ENCODE measurements around the gene SVBP.

DNA sequence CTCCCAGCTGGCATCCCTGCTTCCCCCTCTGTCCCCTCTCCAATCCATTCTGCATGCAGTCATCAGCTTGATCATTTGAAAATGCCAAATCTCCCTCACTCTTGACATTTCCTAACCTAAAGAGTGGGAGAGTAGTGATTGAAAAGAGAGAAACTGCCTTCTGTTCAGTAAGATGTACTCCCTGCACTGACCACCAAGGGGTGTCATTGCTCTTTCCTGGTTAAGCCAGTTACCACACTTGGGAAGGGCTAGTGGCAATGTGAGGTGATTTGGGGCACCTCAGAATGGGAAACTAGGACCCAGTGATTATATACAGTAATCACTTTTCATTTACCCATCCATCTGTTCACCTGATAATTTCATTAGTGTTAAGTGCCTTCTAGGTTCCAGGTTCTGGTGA, 39.3 kb downstream of the SVBP start:
- TF ChIP-seq CTCF (IDR thresholded peaks at IDR 0.05; ENCODE audit: insufficient read depth, low read length, poor library complexity, severe bottlenecking), result no peak
- TF ChIP-seq EZH2phosphoT487 (conservative IDR thresholded peaks at IDR 0.05; ENCODE audit: low read length), result no peak

Data from SU-DHL-6 (cell line).